T-helper 2 cell treated with Interferon-gamma antibody and Interleukin-4, amounts not matched to agents 5 μg/mL and 100 μg/mL, for 36 hours (primary cell): ENCODE data around the gene TSPAN12.
"Not testable (repeated sequence)": the region's sequence is repeated elsewhere in the genome, so short reads cannot be mapped to it uniquely, and the experiment has no call there.

Experiments used
- DNase-seq: peaks from one replicate; pipeline ENCODE4 v3.0.0; 2021; ENCODE audit warnings: low spot score
- H3K27ac Mint-ChIP-seq: one replicate; pipeline ENCODE4 v1.8.0; 2021; ENCODE audit warnings: mild to moderate bottlenecking, mixed read lengths
- H3K27me3 Mint-ChIP-seq: one replicate; pipeline ENCODE4 v1.8.0; 2021; ENCODE audit warnings: low read depth, mixed read lengths
- H3K36me3 Mint-ChIP-seq: one replicate; pipeline ENCODE4 v1.8.0; 2021; ENCODE audit warnings: low read depth, mixed read lengths
- H3K4me1 Mint-ChIP-seq: one replicate; pipeline ENCODE4 v1.8.0; 2021; ENCODE audit warnings: low read depth, mixed read lengths
- H3K4me3 Mint-ChIP-seq: one replicate; pipeline ENCODE4 v1.8.0; 2022; ENCODE audit warnings: mild to moderate bottlenecking, moderate library complexity, mixed read lengths
- H3K9me3 Mint-ChIP-seq: one replicate; pipeline ENCODE4 v1.8.0; 2021; ENCODE audit warnings: mixed read lengths

TSPAN12 gene

GRCh38 chr7:120857588-120858573 is at the start of gene TSPAN12:
TSS of gene TSPAN12 (minus strand) at chr7:120858144. CDS start at chr7:120856763, 1,381 bp downstream.
- Mint-ChIP-seq H3K27ac (no peak within 1 kb of the TSS), H3K27me3 (peaks cover 72% of the 10 kb centered on the region)

GRCh38 chr7:120898715-120899499 is 41.0 kb upstream of the TSPAN12 start:
- Mint-ChIP-seq H3K4me3 (no peak overlapping the region), H3K27ac (no peak overlapping the region), H3K36me3 (no peaks in the 10 kb centered on the region), H3K27me3 (no peaks in the 10 kb centered on the region), H3K4me1 (no peaks in the 10 kb centered on the region), H3K9me3 (no peaks in the 10 kb centered on the region)
- DNase-seq = no peak

More at GRCh38 chr7:120857588-120858573, at the start of gene TSPAN12:
- peak within 1 kb of the TSS; percentile 77 for H3K4me3 Mint-ChIP-seq
- H3K4me1 Mint-ChIP-seq = peaks cover 8% of the 10 kb centered on the region
- H3K36me3 Mint-ChIP-seq = no peaks in the 10 kb centered on the region
- H3K9me3 Mint-ChIP-seq = no peaks in the 10 kb centered on the region
- peak; percentile 60 for DNase-seq

GRCh38 chr7:120895253-120895652 is 37.3 kb upstream of the TSPAN12 start:
- H3K4me3 Mint-ChIP-seq, H3K36me3 Mint-ChIP-seq, H3K4me1 Mint-ChIP-seq, DNase-seq, H3K27me3 Mint-ChIP-seq, H3K27ac Mint-ChIP-seq, H3K9me3 Mint-ChIP-seq: not testable (repeated sequence)

GRCh38 chr7:120885602-120886001 is 27.7 kb upstream of the TSPAN12 start:
- not testable (repeated sequence) for H3K4me1 Mint-ChIP-seq, H3K27ac Mint-ChIP-seq, H3K36me3 Mint-ChIP-seq, H3K27me3 Mint-ChIP-seq, H3K9me3 Mint-ChIP-seq, DNase-seq, H3K4me3 Mint-ChIP-seq

- Mint-ChIP-seq H3K4me3 (no peak overlapping the region), H3K27me3 (peaks cover 6% of the 10 kb centered on the region), H3K4me1 (no peaks in the 10 kb centered on the region), H3K9me3 (no peaks in the 10 kb centered on the region), H3K27ac (no peak overlapping the region), H3K36me3 (no peaks in the 10 kb centered on the region)
- DNase-seq = no peak
These were observed 19.8 kb upstream of the TSPAN12 start for GRCh38 chr7:120877701-120878100.

- Mint-ChIP-seq H3K27me3 (peaks cover 6% of the 10 kb centered on the region), H3K27ac (no peak overlapping the region), H3K4me1 (no peaks in the 10 kb centered on the region)
These were observed 19.0 kb upstream of the TSPAN12 start for GRCh38 chr7:120876922-120877321.

GRCh38 chr7:120874722-120875121 is 16.8 kb upstream of the TSPAN12 start:
- H3K9me3 Mint-ChIP-seq = no peaks in the 10 kb centered on the region
- H3K4me1 Mint-ChIP-seq = no peaks in the 10 kb centered on the region
- H3K36me3 Mint-ChIP-seq = no peaks in the 10 kb centered on the region
- no peak overlapping the region for H3K27ac Mint-ChIP-seq
- H3K4me3 Mint-ChIP-seq = no peak overlapping the region
- DNase-seq = no peak
- peaks cover 6% of the 10 kb centered on the region for H3K27me3 Mint-ChIP-seq

More at GRCh38 chr7:120876922-120877321, 19.0 kb upstream of the TSPAN12 start:
- H3K4me3 Mint-ChIP-seq = no peak overlapping the region
- no peak for DNase-seq
- H3K36me3 Mint-ChIP-seq = no peaks in the 10 kb centered on the region
- no peaks in the 10 kb centered on the region for H3K9me3 Mint-ChIP-seq

GRCh38 chr7:120874016-120874415 is 16.1 kb upstream of the TSPAN12 start:
- Mint-ChIP-seq H3K9me3 (no peaks in the 10 kb centered on the region), H3K4me3 (no peak overlapping the region), H3K27ac (no peak overlapping the region), H3K4me1 (no peaks in the 10 kb centered on the region), H3K27me3 (peaks cover 5% of the 10 kb centered on the region), H3K36me3 (no peaks in the 10 kb centered on the region)
- no peak for DNase-seq

GRCh38 chr7:120873401-120873800 is 15.5 kb upstream of the TSPAN12 start:
- no peak overlapping the region for H3K27ac Mint-ChIP-seq
- peaks cover 3% of the 10 kb centered on the region for H3K27me3 Mint-ChIP-seq

GRCh38 chr7:120869700-120870099 is 11.8 kb upstream of the TSPAN12 start:
- Mint-ChIP-seq H3K4me3 (no peak overlapping the region), H3K27ac (no peak overlapping the region), H3K36me3 (no peaks in the 10 kb centered on the region), H3K4me1 (no peaks in the 10 kb centered on the region), H3K9me3 (no peaks in the 10 kb centered on the region), H3K27me3 (peaks cover 11% of the 10 kb centered on the region)
- DNase-seq = no peak

More at GRCh38 chr7:120873401-120873800, 15.5 kb upstream of the TSPAN12 start:
- no peaks in the 10 kb centered on the region for H3K9me3 Mint-ChIP-seq
- H3K36me3 Mint-ChIP-seq = no peaks in the 10 kb centered on the region
- DNase-seq = no peak
- no peak overlapping the region for H3K4me3 Mint-ChIP-seq
- H3K4me1 Mint-ChIP-seq = no peaks in the 10 kb centered on the region

GRCh38 chr7:120867932-120868331 is 10.0 kb upstream of the TSPAN12 start:
- Mint-ChIP-seq H3K36me3 (no peaks in the 10 kb centered on the region), H3K27ac (no peak overlapping the region), H3K4me1 (no peaks in the 10 kb centered on the region), H3K9me3 (no peaks in the 10 kb centered on the region), H3K27me3 (peaks cover 17% of the 10 kb centered on the region), H3K4me3 (no peak overlapping the region)
- DNase-seq = no peak

GRCh38 chr7:120865191-120865981 is 7.4 kb upstream of the TSPAN12 start:
- no peak for DNase-seq
- H3K4me1 Mint-ChIP-seq = no peaks in the 10 kb centered on the region
- no peak overlapping the region for H3K4me3 Mint-ChIP-seq
- H3K27ac Mint-ChIP-seq = no peak overlapping the region
- peaks cover 29% of the 10 kb centered on the region for H3K27me3 Mint-ChIP-seq
- no peaks in the 10 kb centered on the region for H3K9me3 Mint-ChIP-seq
- no peaks in the 10 kb centered on the region for H3K36me3 Mint-ChIP-seq

- H3K27ac Mint-ChIP-seq = no peak overlapping the region
- peaks cover 40% of the 10 kb centered on the region for H3K27me3 Mint-ChIP-seq
- H3K9me3 Mint-ChIP-seq = no peaks in the 10 kb centered on the region
- H3K36me3 Mint-ChIP-seq = no peaks in the 10 kb centered on the region
- DNase-seq = no peak
- H3K4me1 Mint-ChIP-seq = no peaks in the 10 kb centered on the region
- no peak overlapping the region for H3K4me3 Mint-ChIP-seq
These were observed 6.4 kb upstream of the TSPAN12 start for GRCh38 chr7:120864141-120864900.
